ENCODE data around the gene IGHMBP2. TPM values are rescaled to one million over a fixed set of nuclear protein-coding genes. Genes with fewer than 3 reads are reported as not detected.
"Not testable (repeated sequence)": the region's sequence is repeated elsewhere in the genome, so short reads cannot be mapped to it uniquely, and the experiment has no call there.

Gene IGHMBP2
- total RNA-seq, result 10 to 100 TPM; 15.5 to 22.3 (median 18.1) TPM

- TF ChIP-seq POLR2A (IDR thresholded peaks at IDR 0.05), result peak; percentile 62 to 69
- TF ChIP-seq, protein P1, sequence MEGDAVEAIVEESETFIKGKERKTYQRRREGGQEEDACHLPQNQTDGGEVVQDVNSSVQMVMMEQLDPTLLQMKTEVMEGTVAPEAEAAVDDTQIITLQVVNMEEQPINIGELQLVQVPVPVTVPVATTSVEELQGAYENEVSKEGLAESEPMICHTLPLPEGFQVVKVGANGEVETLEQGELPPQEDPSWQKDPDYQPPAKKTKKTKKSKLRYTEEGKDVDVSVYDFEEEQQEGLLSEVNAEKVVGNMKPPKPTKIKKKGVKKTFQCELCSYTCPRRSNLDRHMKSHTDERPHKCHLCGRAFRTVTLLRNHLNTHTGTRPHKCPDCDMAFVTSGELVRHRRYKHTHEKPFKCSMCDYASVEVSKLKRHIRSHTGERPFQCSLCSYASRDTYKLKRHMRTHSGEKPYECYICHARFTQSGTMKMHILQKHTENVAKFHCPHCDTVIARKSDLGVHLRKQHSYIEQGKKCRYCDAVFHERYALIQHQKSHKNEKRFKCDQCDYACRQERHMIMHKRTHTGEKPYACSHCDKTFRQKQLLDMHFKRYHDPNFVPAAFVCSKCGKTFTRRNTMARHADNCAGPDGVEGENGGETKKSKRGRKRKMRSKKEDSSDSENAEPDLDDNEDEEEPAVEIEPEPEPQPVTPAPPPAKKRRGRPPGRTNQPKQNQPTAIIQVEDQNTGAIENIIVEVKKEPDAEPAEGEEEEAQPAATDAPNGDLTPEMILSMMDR (IDR thresholded peaks at IDR 0.05 in 4 of 5, conservative IDR thresholded peaks at IDR 0.05 in 1 of 5), result no peak
- Histone ChIP-seq H3K4me3 (peak within 1 kb of the TSS; percentile 83 to 95 (median 88)), H3K36me3 (peaks cover 0 to 28% of the 10 kb centered on the region in 2 donors), H3K27me3 (no peaks in the 10 kb centered on the region), H3K27ac (peak within 1 kb of the TSS; percentile 82 to 88 (median 88)), H3K9me3 (no peaks in the 10 kb centered on the region), H3K4me1 (peaks cover 20 to 28% of the 10 kb centered on the region in 2 donors)
- in situ Hi-C loops (cut with MboI; ENCODE audit: low sequenced_read_pairs in 4 of 4), result no loop called here
- intact Hi-C loops (cut with DNase I; ENCODE audit: low total_unique reads), result loop anchor here (1.0 to 10.0 kb wide), 4 partner anchors 61 to 689 kb away; partner anchors contain the start of genes CPT1A and KMT5B
- DNase-seq (peak; percentile 62 to 68), ATAC-seq (peak; percentile 95)
Observed at GRCh38 chr11:68903288-68904247, at the start of gene IGHMBP2, which contains the start of gene MRPL21. Gene IGHMBP2 (plus strand): TSS chr11:68903891. CDS start chr11:68903953, 62 bp downstream. Gene MRPL21 (minus strand): TSS chr11:68903832. CDS start chr11:68903810, 22 bp downstream.

DNA sequence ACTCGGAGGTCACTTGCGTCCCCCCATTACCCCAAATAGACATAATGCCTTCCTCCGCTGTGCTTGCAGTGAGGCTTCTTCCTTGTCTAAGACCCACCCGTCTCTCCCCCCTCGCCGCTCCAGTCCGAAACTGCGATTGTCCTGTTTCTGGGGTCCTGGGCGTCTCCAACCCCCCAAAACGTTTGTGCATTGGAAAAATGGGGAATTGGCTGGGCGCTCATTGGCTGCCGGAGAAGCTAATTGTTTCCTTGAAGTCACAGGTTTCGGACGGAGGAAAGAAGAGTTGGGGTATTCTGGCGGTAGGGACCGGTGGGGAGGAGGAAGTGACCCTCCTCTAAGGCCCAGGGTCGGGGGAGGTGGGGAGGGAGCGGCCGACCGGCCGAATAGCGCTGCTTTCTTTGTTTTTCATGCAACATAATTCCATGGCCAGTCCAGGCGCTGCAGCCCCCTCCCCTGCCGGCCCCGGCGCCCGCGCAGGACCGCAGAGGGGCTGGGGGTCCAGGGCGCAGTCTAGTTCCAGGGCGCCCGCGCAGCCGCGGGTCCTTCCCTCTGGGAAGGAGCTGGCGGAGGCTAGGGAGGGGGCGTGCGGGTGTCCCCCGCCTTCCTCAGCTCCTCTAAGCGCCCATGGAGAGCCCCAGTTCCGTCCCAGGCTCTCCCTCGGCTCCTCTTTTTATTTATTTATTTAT lies 49.3 kb upstream of the IGHMBP2 start:
- DNase-seq (no peak), ATAC-seq (no peak)
- peaks cover 12 to 13% of the 10 kb centered on the region in 2 donors for H3K4me1 ChIP-seq
- H3K27ac ChIP-seq, result no peak overlapping the region
- H3K9me3 ChIP-seq, result no peaks in the 10 kb centered on the region
- peaks cover 11 to 25% (median 23%) of the 10 kb centered on the region in 3 donors for H3K27me3 ChIP-seq
- no peaks in the 10 kb centered on the region for H3K36me3 ChIP-seq
- TF ChIP-seq POLR2A (IDR thresholded peaks at IDR 0.05), result no peak
- TF ChIP-seq, protein P1 (IDR thresholded peaks at IDR 0.05 in 4 of 5, conservative IDR thresholded peaks at IDR 0.05 in 1 of 5), result no peak
- intact Hi-C loops (cut with DNase I; ENCODE audit: low total_unique reads) (no loop called here), in situ Hi-C loops (cut with MboI; ENCODE audit: low sequenced_read_pairs in 4 of 4) (loop anchor here in 1 of 4 donors (25.0 kb wide), 1 partner anchor 92 kb away; the partner anchor contains the start of gene TESMIN)
- H3K4me3 ChIP-seq, result peak overlapping the region; percentile 50 to 60 (median 52)

DNA sequence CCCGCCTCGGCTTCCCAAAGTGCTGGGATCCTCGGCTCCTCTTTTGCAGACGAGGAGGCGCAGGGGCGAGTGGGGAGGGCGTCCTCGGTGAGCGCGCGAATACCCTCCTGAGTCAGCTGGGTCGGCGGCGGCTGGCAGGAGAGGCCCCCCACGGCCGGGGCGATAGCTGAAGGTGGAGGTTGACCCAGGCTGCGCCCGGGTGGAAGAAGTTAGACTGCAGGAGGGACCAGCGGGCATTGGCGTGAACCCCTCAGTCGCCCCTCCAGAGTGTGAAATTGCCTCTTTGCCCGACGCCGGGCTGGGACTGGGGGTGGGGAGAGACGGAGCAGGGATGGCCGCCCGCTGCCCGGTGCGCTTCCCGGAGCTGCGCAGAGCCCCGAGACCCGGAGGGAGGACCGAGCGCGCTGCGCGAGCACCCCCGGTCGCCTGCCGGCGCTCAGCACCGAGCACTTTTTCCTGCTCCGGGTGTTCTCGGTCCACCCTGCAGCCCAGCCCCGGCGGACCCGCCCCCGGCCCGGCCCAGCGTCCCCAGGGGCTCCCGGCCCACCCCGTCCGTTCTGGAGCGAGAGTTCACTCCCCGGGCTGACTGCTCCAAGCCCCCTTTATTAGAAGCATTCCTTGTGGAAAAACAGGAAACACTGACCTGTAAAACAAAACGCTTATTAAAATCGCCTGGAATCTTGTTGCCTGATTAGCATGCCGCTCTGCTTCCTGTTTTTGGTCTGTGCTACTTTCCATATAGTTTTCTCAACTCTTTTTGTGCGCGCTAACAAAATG lies 48.3 kb upstream of the IGHMBP2 start:
- in situ Hi-C loops (cut with MboI; ENCODE audit: low sequenced_read_pairs in 4 of 4), result loop anchor here in 1 of 4 donors (25.0 kb wide), 1 partner anchor 93 kb away; the partner anchor contains the start of gene TESMIN
- peak in 1 of 2 donors; percentile 25 for DNase-seq

GRCh38 chr11:68856425-68857030 lies 47.2 kb upstream of the IGHMBP2 start:
- H3K36me3 ChIP-seq; H3K4me3 ChIP-seq; ATAC-seq; H3K9me3 ChIP-seq; intact Hi-C loops (cut with DNase I; ENCODE audit: low total_unique reads); DNase-seq: not testable (repeated sequence)
- H3K4me1 ChIP-seq, result peaks cover 12 to 13% of the 10 kb centered on the region in 2 donors
- in situ Hi-C loops (cut with MboI; ENCODE audit: low sequenced_read_pairs in 4 of 4), result loop anchor here in 1 of 4 donors (25.0 kb wide), 1 partner anchor 94 kb away; the partner anchor contains the start of gene TESMIN
- H3K27ac ChIP-seq, result peak overlapping the region in 2 of 4 donors; percentile 15 to 59
- peaks cover 11 to 25% (median 23%) of the 10 kb centered on the region in 3 donors for H3K27me3 ChIP-seq

More for the DNA sequence above, 48.3 kb upstream of the IGHMBP2 start:
- intact Hi-C loops (cut with DNase I; ENCODE audit: low total_unique reads), result no loop called here
- H3K9me3 ChIP-seq, result no peaks in the 10 kb centered on the region
- H3K4me3 ChIP-seq, result peak overlapping the region; percentile 50 to 60 (median 52)
- H3K4me1 ChIP-seq, result peaks cover 12 to 13% of the 10 kb centered on the region in 2 donors
- H3K36me3 ChIP-seq, result no peaks in the 10 kb centered on the region
- peak; percentile 70 for ATAC-seq
- peaks cover 11 to 25% (median 23%) of the 10 kb centered on the region in 3 donors for H3K27me3 ChIP-seq
- no peak for TF ChIP-seq POLR2A (IDR thresholded peaks at IDR 0.05)
- TF ChIP-seq, protein P1 (IDR thresholded peaks at IDR 0.05 in 4 of 5, conservative IDR thresholded peaks at IDR 0.05 in 1 of 5), result peak in 1 of 5 experiments; percentile 41
- H3K27ac ChIP-seq, result peak overlapping the region in 3 of 4 donors; percentile 15 to 66 (median 59)

Measured in gastrocnemius medialis (tissue), 4 donors.